ENCODE measurements around the gene TLE3. TPM values are rescaled to one million over a fixed set of nuclear protein-coding genes. Genes with fewer than 3 reads are reported as not detected.

The TLE3 gene
- total RNA-seq, 1 donor from 2014 or later: 8.3 TPM

- no peak for DNase-seq (ENCODE audit: low read depth in 2 of 2)
These were observed 91.2 kb downstream of the TLE3 start for GRCh38 chr15:70006259-70007147.

- DNase-seq (ENCODE audit: low read depth in 2 of 2): no peak
These were observed 92.9 kb downstream of the TLE3 start for GRCh38 chr15:70004826-70005225.

GRCh38 chr15:70002897-70003296 is 94.8 kb downstream of the TLE3 start:
- no peak for DNase-seq (ENCODE audit: low read depth in 2 of 2)

DNA sequence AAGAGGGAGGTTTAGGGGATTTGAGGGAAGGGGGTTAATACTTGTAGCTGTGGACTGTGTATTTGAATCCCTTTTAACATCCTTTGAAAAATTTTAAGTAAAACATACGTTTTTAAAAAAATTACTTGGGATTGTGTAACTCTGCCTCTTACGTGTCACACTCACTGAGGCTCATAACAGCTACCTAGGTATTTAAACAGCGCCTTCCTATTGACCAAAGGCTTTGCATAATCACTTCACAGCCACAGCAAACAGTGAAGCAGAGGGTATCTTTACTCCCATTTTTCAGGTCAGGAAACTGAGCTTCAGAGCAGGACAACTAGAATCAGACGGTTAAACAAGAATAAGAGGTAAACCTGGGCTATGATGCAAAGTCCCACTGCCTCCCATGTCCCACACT is 95.9 kb downstream of the TLE3 start:
- no peak for DNase-seq (ENCODE audit: low read depth in 2 of 2)

- DNase-seq (ENCODE audit: low read depth in 2 of 2): no peak
These were observed 98.2 kb downstream of the TLE3 start for GRCh38 chr15:69999392-70000085.

GRCh38 chr15:69998541-69999391 is 99.0 kb downstream of the TLE3 start:
- no peak for DNase-seq (ENCODE audit: low read depth in 2 of 2)

- DNase-seq (ENCODE audit: low read depth in 2 of 2): no peak
These were observed 99.9 kb downstream of the TLE3 start for GRCh38 chr15:69997813-69998212.
